Measurements from ENCODE around the gene ERFL.
A peak's percentile ranks its signal among the peaks of the same experiment; 100 is the strongest.

ERFL gene

DNA sequence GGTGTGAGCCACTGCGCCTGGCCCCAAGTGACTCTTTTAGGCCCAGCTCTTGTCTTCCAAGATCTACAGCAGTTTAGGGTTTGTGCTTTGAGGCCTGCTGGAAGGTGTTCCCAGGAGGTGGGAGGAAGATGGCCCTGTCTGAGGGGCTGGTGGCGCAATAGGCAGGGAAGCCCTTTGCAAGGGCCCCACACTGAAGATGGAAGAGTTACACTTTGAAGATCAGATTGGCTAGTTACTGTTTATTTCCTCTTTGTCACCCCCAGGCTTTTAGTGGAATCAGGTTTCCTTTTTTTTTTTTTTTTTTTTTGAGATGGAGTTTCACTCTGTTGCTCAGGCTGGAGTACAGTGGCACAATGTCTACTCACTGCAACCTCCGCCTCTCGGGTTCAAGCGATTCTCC, 32.7 kb upstream of the ERFL start:
- Histone ChIP-seq H3K4me2 (ENCODE audit: low read length) (no peak overlapping the region), H3K4me3 (ENCODE audit: low read length) (no peak overlapping the region), H3K27ac (ENCODE audit: low read length) (no peak overlapping the region), H3K4me1 (ENCODE audit: low read length) (peaks cover 12% of the 10 kb centered on the region), H2AFZ (ENCODE audit: low read depth, low read length) (no peak overlapping the region), H3K36me3 (replicated peaks; ENCODE audit: low read depth, low read length) (peaks cover 3% of the 10 kb centered on the region), H3K9ac (ENCODE audit: low read length) (no peak overlapping the region), H3K9me3 (ENCODE audit: insufficient read depth, low read length) (no peaks in the 10 kb centered on the region), H3K27me3 (ENCODE audit: low read depth, low read length) (no peaks in the 10 kb centered on the region), H3K79me2 (ENCODE audit: low read length) (no peaks in the 10 kb centered on the region), H4K20me1 (ENCODE audit: insufficient read depth, low read length) (no peaks in the 10 kb centered on the region)
- TF ChIP-seq EZH2phosphoT487 (IDR thresholded peaks at IDR 0.05; ENCODE audit: low read depth) (no peak), CTCF (IDR thresholded peaks at IDR 0.05; ENCODE audit: low read depth, low read length) (no peak)

GRCh38 chr19:41959056-41960053, 31.1 kb upstream of the ERFL start, which contains the start of gene RABAC1:
Gene RABAC1 (minus strand): TSS chr19:41959321. CDS start chr19:41959292, 29 bp downstream.
- no peaks in the 10 kb centered on the region for H3K79me2 ChIP-seq (ENCODE audit: low read length)
- peak within 1 kb of the TSS; percentile 91 for H3K4me3 ChIP-seq (ENCODE audit: low read length)
- TF ChIP-seq CTCF (IDR thresholded peaks at IDR 0.05; ENCODE audit: low read depth, low read length) (peak; percentile 62), EZH2phosphoT487 (IDR thresholded peaks at IDR 0.05; ENCODE audit: low read depth) (no peak)
- H4K20me1 ChIP-seq (ENCODE audit: insufficient read depth, low read length), result no peaks in the 10 kb centered on the region
- peak within 1 kb of the TSS; percentile 94 for H3K4me2 ChIP-seq (ENCODE audit: low read length)
- H3K9ac ChIP-seq (ENCODE audit: low read length), result peak within 1 kb of the TSS; percentile 89
- no peaks in the 10 kb centered on the region for H3K9me3 ChIP-seq (ENCODE audit: insufficient read depth, low read length)
- H3K36me3 ChIP-seq (replicated peaks; ENCODE audit: low read depth, low read length), result peaks cover 3% of the 10 kb centered on the region
- peaks cover 12% of the 10 kb centered on the region for H3K4me1 ChIP-seq (ENCODE audit: low read length)
- H3K27ac ChIP-seq (ENCODE audit: low read length), result peak within 1 kb of the TSS; percentile 55
- no peaks in the 10 kb centered on the region for H3K27me3 ChIP-seq (ENCODE audit: low read depth, low read length)
- peak within 1 kb of the TSS; percentile 99 for H2AFZ ChIP-seq (ENCODE audit: low read depth, low read length)

DNA sequence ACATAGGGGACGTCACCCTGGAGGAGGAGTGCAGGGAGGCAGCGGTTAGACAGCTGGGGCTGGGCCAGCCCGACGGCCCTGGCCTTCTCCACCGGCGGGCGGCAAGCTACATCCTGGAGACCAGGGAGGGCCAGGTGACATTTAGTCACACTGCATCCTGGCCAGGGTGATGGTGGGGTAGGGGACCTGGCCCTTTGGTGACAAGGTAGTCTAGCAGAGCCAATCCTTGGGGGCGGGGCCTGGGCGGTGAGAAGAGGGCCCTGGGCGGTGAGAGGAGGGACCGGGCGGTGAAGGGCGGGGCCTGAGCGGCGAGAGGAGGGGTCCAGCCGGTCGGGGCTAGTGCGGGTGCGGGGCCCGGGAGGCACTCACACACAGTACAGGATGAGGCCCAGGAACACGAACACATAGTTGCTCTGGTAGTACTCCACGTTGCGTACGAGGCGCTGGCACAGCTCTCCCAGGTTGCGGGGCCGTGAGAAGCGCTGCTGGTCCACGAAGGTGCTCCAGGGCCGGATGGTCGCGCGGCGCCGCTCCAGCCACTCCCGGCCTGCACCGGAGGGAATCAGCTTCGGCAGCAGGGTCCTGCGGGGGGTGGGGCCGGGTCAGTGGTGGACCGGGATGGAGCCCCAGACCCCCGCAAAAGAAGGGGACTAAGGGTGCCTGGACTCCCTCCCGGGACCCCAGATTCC, 30.3 kb upstream of the ERFL start:
- peaks cover 3% of the 10 kb centered on the region for H3K36me3 ChIP-seq (replicated peaks; ENCODE audit: low read depth, low read length)
- no peaks in the 10 kb centered on the region for H3K27me3 ChIP-seq (ENCODE audit: low read depth, low read length)
- no peaks in the 10 kb centered on the region for H3K9me3 ChIP-seq (ENCODE audit: insufficient read depth, low read length)
- no peaks in the 10 kb centered on the region for H3K79me2 ChIP-seq (ENCODE audit: low read length)
- H2AFZ ChIP-seq (ENCODE audit: low read depth, low read length), result 0 out of 2 replicates have a peak overlapping the region, but pooled peaks have one; percentile 70
- TF ChIP-seq EZH2phosphoT487 (IDR thresholded peaks at IDR 0.05; ENCODE audit: low read depth) (no peak), CTCF (IDR thresholded peaks at IDR 0.05; ENCODE audit: low read depth, low read length) (no peak)
- H3K4me1 ChIP-seq (ENCODE audit: low read length), result peaks cover 12% of the 10 kb centered on the region
- H3K4me2 ChIP-seq (ENCODE audit: low read length), result peak overlapping the region; percentile 94
- peak overlapping the region; percentile 89 for H3K9ac ChIP-seq (ENCODE audit: low read length)
- H4K20me1 ChIP-seq (ENCODE audit: insufficient read depth, low read length), result no peaks in the 10 kb centered on the region
- peak overlapping the region; percentile 91 for H3K4me3 ChIP-seq (ENCODE audit: low read length)
- H3K27ac ChIP-seq (ENCODE audit: low read length), result peak overlapping the region; percentile 55

Measured in OCI-LY3 (cell line).